ENCODE measurements around the gene TNNI3. TPM values are rescaled to one million over a fixed set of nuclear protein-coding genes. Genes with fewer than 3 reads are reported as not detected.

Gene TNNI3
- total and polyA plus RNA-seq, 2 donors from 2014 or later, result 0.41 to 1.7 TPM

GRCh38 chr19:55199620-55200204, 42.2 kb upstream of the TNNI3 start:
- Histone ChIP-seq H3K4me3 (ENCODE audit: low read length in 3 of 3) (no peak overlapping the region), H3K4me1 (ENCODE audit: control insufficient read depth in 2 of 3, insufficient read depth in 2 of 3, low read depth in 1 of 3, low read length in 3 of 3) (no peaks in the 10 kb centered on the region), H3K27ac (ENCODE audit: low read depth in 2 of 2, low read length in 2 of 2) (no peak overlapping the region), H3K9ac (ENCODE audit: low read length in 3 of 3) (no peak overlapping the region), H3K27me3 (ENCODE audit: control insufficient read depth, insufficient read depth, low read length) (no peaks in the 10 kb centered on the region), H3K36me3 (ENCODE audit: control insufficient read depth in 2 of 3, insufficient read depth in 3 of 3, low read length in 3 of 3) (no peaks in the 10 kb centered on the region), H3K9me3 (ENCODE audit: control insufficient read depth in 2 of 3, insufficient read depth in 1 of 3, low read length in 3 of 3) (no peaks in the 10 kb centered on the region)
- DNase-seq (no peak), FAIRE-seq (no peak)
- intact Hi-C loops (cut with DNase I), result no loop called here
- TF ChIP-seq, protein P1, sequence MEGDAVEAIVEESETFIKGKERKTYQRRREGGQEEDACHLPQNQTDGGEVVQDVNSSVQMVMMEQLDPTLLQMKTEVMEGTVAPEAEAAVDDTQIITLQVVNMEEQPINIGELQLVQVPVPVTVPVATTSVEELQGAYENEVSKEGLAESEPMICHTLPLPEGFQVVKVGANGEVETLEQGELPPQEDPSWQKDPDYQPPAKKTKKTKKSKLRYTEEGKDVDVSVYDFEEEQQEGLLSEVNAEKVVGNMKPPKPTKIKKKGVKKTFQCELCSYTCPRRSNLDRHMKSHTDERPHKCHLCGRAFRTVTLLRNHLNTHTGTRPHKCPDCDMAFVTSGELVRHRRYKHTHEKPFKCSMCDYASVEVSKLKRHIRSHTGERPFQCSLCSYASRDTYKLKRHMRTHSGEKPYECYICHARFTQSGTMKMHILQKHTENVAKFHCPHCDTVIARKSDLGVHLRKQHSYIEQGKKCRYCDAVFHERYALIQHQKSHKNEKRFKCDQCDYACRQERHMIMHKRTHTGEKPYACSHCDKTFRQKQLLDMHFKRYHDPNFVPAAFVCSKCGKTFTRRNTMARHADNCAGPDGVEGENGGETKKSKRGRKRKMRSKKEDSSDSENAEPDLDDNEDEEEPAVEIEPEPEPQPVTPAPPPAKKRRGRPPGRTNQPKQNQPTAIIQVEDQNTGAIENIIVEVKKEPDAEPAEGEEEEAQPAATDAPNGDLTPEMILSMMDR (IDR thresholded peaks at IDR 0.05; ENCODE audit: borderline replicate concordance, extremely low read depth, insufficient read depth), result no peak

GRCh38 chr19:55198651-55199050, 41.1 kb upstream of the TNNI3 start:
- no peak overlapping the region for H3K4me3 ChIP-seq (ENCODE audit: low read length in 3 of 3)
- H3K27me3 ChIP-seq (ENCODE audit: control insufficient read depth, insufficient read depth, low read length), result no peaks in the 10 kb centered on the region
- intact Hi-C loops (cut with DNase I), result no loop called here
- no peak overlapping the region for H3K9ac ChIP-seq (ENCODE audit: low read length in 3 of 3)
- H3K9me3 ChIP-seq (ENCODE audit: control insufficient read depth in 2 of 3, insufficient read depth in 1 of 3, low read length in 3 of 3), result no peaks in the 10 kb centered on the region
- DNase-seq (no peak), FAIRE-seq (no peak)
- no peak overlapping the region for H3K27ac ChIP-seq (ENCODE audit: low read depth in 2 of 2, low read length in 2 of 2)
- H3K36me3 ChIP-seq (ENCODE audit: control insufficient read depth in 2 of 3, insufficient read depth in 3 of 3, low read length in 3 of 3), result no peaks in the 10 kb centered on the region
- TF ChIP-seq, protein P1 (IDR thresholded peaks at IDR 0.05; ENCODE audit: borderline replicate concordance, extremely low read depth, insufficient read depth), result no peak
- no peaks in the 10 kb centered on the region for H3K4me1 ChIP-seq (ENCODE audit: control insufficient read depth in 2 of 3, insufficient read depth in 2 of 3, low read depth in 1 of 3, low read length in 3 of 3)

DNA sequence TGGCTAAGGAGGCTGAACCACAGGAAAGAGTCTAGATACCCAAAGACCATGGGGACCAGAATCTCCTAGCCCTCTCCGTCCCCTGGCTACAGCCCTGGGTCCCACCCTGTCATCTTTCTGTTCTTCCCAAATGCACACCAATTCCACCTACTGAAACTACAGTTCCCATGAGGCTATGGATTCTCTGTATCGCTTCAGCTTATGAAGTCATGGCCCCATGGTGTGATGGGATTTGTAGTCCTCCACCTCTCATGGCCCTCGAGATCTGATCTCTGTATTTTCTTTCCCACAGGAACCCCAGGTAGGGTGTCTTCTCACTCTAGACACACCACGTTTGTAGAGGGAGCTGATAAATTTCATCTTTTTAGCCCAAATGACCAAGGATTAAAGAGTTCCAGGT, 40.0 kb upstream of the TNNI3 start:
- FAIRE-seq, result no peak

More for the DNA sequence above, 40.0 kb upstream of the TNNI3 start:
- no peaks in the 10 kb centered on the region for H3K27me3 ChIP-seq (ENCODE audit: control insufficient read depth, insufficient read depth, low read length)
- no peak for DNase-seq
- TF ChIP-seq, protein P1 (IDR thresholded peaks at IDR 0.05; ENCODE audit: borderline replicate concordance, extremely low read depth, insufficient read depth), result no peak
- no peaks in the 10 kb centered on the region for H3K4me1 ChIP-seq (ENCODE audit: control insufficient read depth in 2 of 3, insufficient read depth in 2 of 3, low read depth in 1 of 3, low read length in 3 of 3)
- no peak overlapping the region for H3K9ac ChIP-seq (ENCODE audit: low read length in 3 of 3)
- no peaks in the 10 kb centered on the region for H3K36me3 ChIP-seq (ENCODE audit: control insufficient read depth in 2 of 3, insufficient read depth in 3 of 3, low read length in 3 of 3)
- intact Hi-C loops (cut with DNase I), result no loop called here
- no peak overlapping the region for H3K4me3 ChIP-seq (ENCODE audit: low read length in 3 of 3)
- H3K27ac ChIP-seq (ENCODE audit: low read depth in 2 of 2, low read length in 2 of 2), result no peak overlapping the region
- H3K9me3 ChIP-seq (ENCODE audit: control insufficient read depth in 2 of 3, insufficient read depth in 1 of 3, low read length in 3 of 3), result no peaks in the 10 kb centered on the region
